GM12878 (cell line): ENCODE data around the gene NFKBIB. TPM values are rescaled to one million over a fixed set of nuclear protein-coding genes. Genes with fewer than 3 reads are reported as not detected.

Source experiments
- ATAC-seq: fragments of 200-7000 bp; cut with Tn5 transposase; 3 replicates; pipeline ENCODE4 v1.9.1; 2020; ENCODE audit warnings: mild to moderate bottlenecking, moderate library complexity
- BruUV-seq: library from RNA; stranded (reverse); fragments of 400-500 nt; replicated peaks from 2 replicates; lab custom pipeline; 2021; lab: Mats Ljungman, UMichigan
- CTCF ChIA-PET: fragments of 300-600 bp; sonication (Branson Sonifier 250); formaldehyde crosslinking; extraction: SDS; loops from one replicate; lab custom pipeline; 2021; ENCODE audit warnings: inconsistent platforms; lab: Yijun Ruan, JAX
- POLR2A ChIA-PET: fragments of 350-600 bp; formaldehyde crosslinking; extraction: SDS; loops from one replicate; lab custom pipeline; 2021; ENCODE audit warnings: inconsistent platforms; lab: Charles Lee
- RAD21 ChIA-PET: fragments of 300-600 bp; sonication (Branson Sonifier 250); formaldehyde crosslinking; loops from one replicate; lab custom pipeline; 2023; ENCODE audit warnings: antibody characterized with exemption; ENCODE audit not compliant: unreplicated experiment; lab: Charles Lee
- SMC1A ChIA-PET: fragments of 300-600 bp; sonication (Branson Sonifier 250); formaldehyde crosslinking; loops from one replicate; lab custom pipeline; 2023; ENCODE audit not compliant: unreplicated experiment, uncharacterized antibody; lab: Charles Lee
- DNase-seq: peaks from one replicate; pipeline ENCODE4 v3.0.0-alpha.2; 2011; ENCODE audit warnings: low read depth, low spot score
- FAIRE-seq: peaks from 3 replicates; lab custom pipeline; 2011; peaks lifted over from hg19 to GRCh38; lab: Jason Lieb, UNC
- H2AFZ ChIP-seq: 2 replicates; pipeline ENCODE4 v1.6.0; 2011; ENCODE audit warnings: low read depth, low read length, control low read depth; ENCODE audit not compliant: control insufficient read depth
- H3K27ac ChIP-seq: 2 replicates; pipeline ENCODE4 v1.5.1; 2011; ENCODE audit warnings: control low read depth; ENCODE audit not compliant: control insufficient read depth, insufficient read depth
- H3K27me3 ChIP-seq, 2 experiments: replicated peaks in 1 of 2; 2 replicates each; pipeline versions ENCODE4 v1.6.0 to v1.6.1; 2011; ENCODE audit warnings: low read length in 1 of 2; ENCODE audit not compliant: control insufficient read depth in 2 of 2, insufficient read depth in 2 of 2
- H3K36me3 ChIP-seq, 2 experiments: 2 replicates each; pipeline ENCODE4 v1.5.1; 2011; ENCODE audit warnings: low read length in 1 of 2; ENCODE audit not compliant: control insufficient read depth in 2 of 2, insufficient read depth in 2 of 2
- H3K4me1 ChIP-seq: 2 replicates; pipeline ENCODE4 v1.6.1; 2011; ENCODE audit warnings: mild to moderate bottlenecking, low read length, moderate library complexity, mixed read lengths; ENCODE audit not compliant: control insufficient read depth, insufficient read depth
- H3K4me2 ChIP-seq: 2 replicates; pipeline ENCODE4 v1.6.0; 2011; ENCODE audit warnings: control low read depth; ENCODE audit not compliant: control insufficient read depth, insufficient read depth
- H3K4me3 ChIP-seq: fragments of 200-600 bp; sonication (generic); 2 replicates; pipeline ENCODE4 v1.5.1; 2016
- H3K79me2 ChIP-seq: 2 replicates; pipeline ENCODE4 v1.6.0; 2011; ENCODE audit warnings: low read length; ENCODE audit not compliant: control insufficient read depth, insufficient read depth
- H3K9ac ChIP-seq: 2 replicates; pipeline ENCODE4 v1.8.0; 2011; ENCODE audit warnings: low read length, control low read depth, mixed read lengths; ENCODE audit not compliant: control insufficient read depth, insufficient read depth
- H3K9me3 ChIP-seq: replicated peaks from 3 replicates; pipeline ENCODE4 v1.5.1; 2011; ENCODE audit warnings: mild to moderate bottlenecking, low read length; ENCODE audit not compliant: control insufficient read depth, insufficient read depth
- H4K20me1 ChIP-seq: 2 replicates; pipeline ENCODE4 v1.6.0; 2011; ENCODE audit not compliant: control insufficient read depth, insufficient read depth
- BCLAF1 ChIP-seq: fragments of 450-650 bp; IDR thresholded peaks from 2 replicates; pipeline ENCODE4 v1.6.1; 2017; ENCODE audit warnings: antibody characterized with exemption, mild to moderate bottlenecking, moderate library complexity
- ESRRA ChIP-seq: IDR thresholded peaks from 2 replicates; pipeline ENCODE4 v1.6.1; 2012; ENCODE audit warnings: mild to moderate bottlenecking, low read length, improper control_type of control experiment
- FOXM1 ChIP-seq: IDR thresholded peaks from 2 replicates; pipeline ENCODE4 v1.6.1; 2012; ENCODE audit warnings: low read depth, mild to moderate bottlenecking, inconsistent platforms, low read length, moderate library complexity
- LARP7 ChIP-seq: fragments of 450-650 bp; IDR thresholded peaks from 2 replicates; pipeline ENCODE4 v1.6.1; 2017; ENCODE audit warnings: mild to moderate bottlenecking
- MAX ChIP-seq: IDR thresholded peaks from 2 replicates; pipeline ENCODE4 v1.6.1; 2012; ENCODE audit warnings: low read depth, low read length, improper control_type of control experiment
- MEF2B ChIP-seq: fragments of 450-650 bp; IDR thresholded peaks from 2 replicates; pipeline ENCODE4 v1.6.1; 2018; ENCODE audit warnings: mild to moderate bottlenecking, moderate library complexity; ENCODE audit not compliant: partially characterized antibody, poor library complexity, severe bottlenecking
- MLLT1 ChIP-seq: fragments of 450-650 bp; IDR thresholded peaks from 2 replicates; pipeline ENCODE4 v1.6.1; 2016; ENCODE audit warnings: mild to moderate bottlenecking
- MYC ChIP-seq: IDR thresholded peaks from 2 replicates; pipeline ENCODE4 v1.6.1; 2011; ENCODE audit warnings: mild to moderate bottlenecking, low read length, moderate library complexity, inconsistent platforms; ENCODE audit not compliant: insufficient read depth, insufficient replicate concordance, insufficient read length, severe bottlenecking
- NFIC ChIP-seq: IDR thresholded peaks from 2 replicates; pipeline ENCODE4 v1.6.1; 2012; ENCODE audit warnings: low read depth, mild to moderate bottlenecking, inconsistent platforms, low read length, moderate library complexity
- NFYB ChIP-seq: IDR thresholded peaks from 2 replicates; pipeline ENCODE4 v1.6.1; 2011; ENCODE audit warnings: low read depth, mild to moderate bottlenecking, low read length, improper control_type of control experiment, moderate library complexity; ENCODE audit not compliant: insufficient read depth
- NKRF ChIP-seq: fragments of 450-650 bp; conservative IDR thresholded peaks from 2 replicates; pipeline ENCODE4 v1.6.1; 2017; ENCODE audit warnings: mild to moderate bottlenecking, moderate library complexity
- PAX5 ChIP-seq: IDR thresholded peaks from 2 replicates; pipeline ENCODE4 v1.6.1; 2011; ENCODE audit warnings: low read depth, low read length, borderline replicate concordance
- POLR2AphosphoS2 ChIP-seq: IDR thresholded peaks from 2 replicates; pipeline ENCODE4 v1.6.1; 2011; ENCODE audit warnings: low read depth, mild to moderate bottlenecking, low read length, improper control_type of control experiment, moderate library complexity
- RUNX3 ChIP-seq: IDR thresholded peaks from 2 replicates; pipeline ENCODE4 v1.6.1; 2012; ENCODE audit warnings: low read length, inconsistent platforms
- SIX5 ChIP-seq: IDR thresholded peaks from 2 replicates; pipeline ENCODE4 v1.6.1; 2011; ENCODE audit warnings: mild to moderate bottlenecking, low read depth, low read length, moderate library complexity; ENCODE audit not compliant: severe bottlenecking
- SPI1 ChIP-seq: IDR thresholded peaks from 2 replicates; pipeline ENCODE4 v1.6.1; 2011; ENCODE audit warnings: low read depth, mild to moderate bottlenecking, low read length, moderate library complexity, borderline replicate concordance; ENCODE audit not compliant: insufficient read depth
- TCF7 ChIP-seq: IDR thresholded peaks from 2 replicates; pipeline ENCODE4 v1.6.1; 2014; ENCODE audit warnings: antibody characterized with exemption, borderline replicate concordance
- ZNF24 ChIP-seq: fragments of 450-650 bp; IDR thresholded peaks from 2 replicates; pipeline ENCODE4 v1.6.1; 2017; ENCODE audit warnings: antibody characterized with exemption, mild to moderate bottlenecking
- WGBS: methylation state at CpG from one replicate; pipeline ENCODE4 v1.1.6; 2016; ENCODE audit warnings: low lambda C conversion rate; ENCODE audit not compliant: insufficient replicate concordance, insufficient coverage; ENCODE audit errors: missing lambda C conversion rate; 5-methylcytosine and 5-hydroxymethylcytosine counted together
- in situ Hi-C: fragments of 300-500 bp; cut with MboI; formaldehyde crosslinking; loops from 9 replicates; pipeline ENCODE4 v1.14.3; 2018; ENCODE audit warnings: mixed read lengths
- intact Hi-C: fragments of 100-400 bp; cut with micrococcal nuclease; formaldehyde crosslinking; loops from one replicate; pipeline ENCODE4 v1.14.2; 2022; ENCODE audit not compliant: unreplicated experiment
- polyA plus RNA-seq, 11 experiments: library from polyadenylated mRNA; depleted of rRNA in 4 of 11; unstranded in 6 of 11; stranded (reverse) in 5 of 11; fragments of >200 nt; fragmentation: Nextera tagmentation in 4 of 11; fragmentation: Illumina TruSeq in 1 of 11; extraction: Ambion mirVana in 4 of 11; extraction: Trizol in 1 of 11; gene quantifications; 1 replicate in 1 of 11; 2 replicates in 10 of 11; pipeline versions ENCODE4 v1.2.1 to v1.2.3, GENCODE V29; 2011 to 2016; ENCODE audit warnings: inconsistent platforms in 2 of 11, missing spikeins in 2 of 11, low read depth in 1 of 11
- total RNA-seq, 4 experiments: library from RNA; depleted of rRNA in 3 of 4; stranded (reverse); fragments of >200 nt in 3 of 4; fragmentation: Illumina TruSeq in 1 of 4; extraction: Trizol in 1 of 4; gene quantifications; 2 replicates each; pipeline versions ENCODE4 v1.2.1 to v1.2.3, GENCODE V29; 2013 to 2021

Gene NFKBIB
- total and polyA plus RNA-seq, 10 of the 15 experiments (the other 5 are each of a cell fraction or from before 2014, with no cell fraction given), result 1.2 to 60.9 (median 31.0) TPM

- WGBS, result 47% methylated on average over 2 of the region's 2 CpGs
- in situ Hi-C loops, result no loop called here
- no peak overlapping the region for H3K27ac ChIP-seq
- intact Hi-C loops, result no loop called here
- H3K4me3 ChIP-seq, result no peak overlapping the region
- no peak overlapping the region for H3K9ac ChIP-seq
- FAIRE-seq (no peak), DNase-seq (no peak), ATAC-seq (no peak)
- no peak for TF ChIP-seq BCLAF1
- TF ChIP-seq MLLT1, result no peak
- no peak for TF ChIP-seq RUNX3
- no peak for TF ChIP-seq ESRRA
- TF ChIP-seq POLR2AphosphoS2, result no peak
- no peak for TF ChIP-seq NFYB
- TF ChIP-seq NKRF, result no peak
- no peak for TF ChIP-seq ZNF24
- no peak for TF ChIP-seq NFIC
- TF ChIP-seq MEF2B, result no peak
- TF ChIP-seq TCF7, result no peak
- no peak for TF ChIP-seq MAX
- no peak for TF ChIP-seq SIX5
- no peak for TF ChIP-seq SPI1
- no peak for TF ChIP-seq MYC
- TF ChIP-seq LARP7, result no peak
- TF ChIP-seq PAX5, result no peak
- TF ChIP-seq FOXM1, result no peak
- ChIA-PET SMC1A (interaction anchor here (0.6 kb wide), 1 partner anchor 147 kb away, joined by 5 read pairs; no protein-coding TSS in a partner anchor), RAD21 (no interaction called here), POLR2A (interaction anchor here (0.6 to 0.7 kb wide), 3 partner anchors 37 to 587 kb away, joined by 3 to 4 read pairs (median 3); no protein-coding TSS in a partner anchor), CTCF (interaction anchor here (1.0 kb wide), 1 partner anchor 26 kb away, joined by 3 read pairs; the partner anchor contains the start of genes MRPS12 and SARS2)
- H2AFZ ChIP-seq, result no peak overlapping the region
- no peaks in the 10 kb centered on the region for H3K9me3 ChIP-seq
- no peaks in the 10 kb centered on the region for H3K79me2 ChIP-seq
- no peaks in the 10 kb centered on the region for H3K36me3 ChIP-seq
- BruUV-seq, result no TSS peak
- no peaks in the 10 kb centered on the region for H3K4me1 ChIP-seq
- H3K4me2 ChIP-seq, result no peak overlapping the region
- no peaks in the 10 kb centered on the region for H3K27me3 ChIP-seq
- H4K20me1 ChIP-seq, result no peaks in the 10 kb centered on the region
Measured at GRCh38 chr19:38956264-38956663, 56.5 kb downstream of the NFKBIB start.
